ENCODE data around the gene GJB1.

The GJB1 gene

DNA sequence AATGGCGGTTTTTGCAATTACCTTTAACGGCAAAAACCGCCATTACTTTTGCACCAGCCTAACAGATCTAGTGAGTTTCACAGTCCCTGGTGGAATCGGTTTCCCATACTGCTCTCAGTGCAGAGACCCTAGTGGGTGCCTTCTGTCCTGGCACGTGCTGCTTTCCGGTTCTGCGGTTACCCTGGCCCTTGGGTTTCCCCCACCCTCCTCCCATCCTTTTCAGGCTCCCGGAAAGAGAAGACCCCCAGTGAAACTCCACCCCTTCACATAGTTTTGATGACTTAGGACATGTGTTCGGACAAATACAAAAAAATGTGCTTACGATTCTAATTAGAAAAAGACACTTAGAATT is 41.5 kb upstream of the GJB1 start:
- no peak for DNase-seq (ENCODE audit: low read depth)
- H3K4me3 ChIP-seq (ENCODE audit: low read length): peak overlapping the region; percentile 54

DNA sequence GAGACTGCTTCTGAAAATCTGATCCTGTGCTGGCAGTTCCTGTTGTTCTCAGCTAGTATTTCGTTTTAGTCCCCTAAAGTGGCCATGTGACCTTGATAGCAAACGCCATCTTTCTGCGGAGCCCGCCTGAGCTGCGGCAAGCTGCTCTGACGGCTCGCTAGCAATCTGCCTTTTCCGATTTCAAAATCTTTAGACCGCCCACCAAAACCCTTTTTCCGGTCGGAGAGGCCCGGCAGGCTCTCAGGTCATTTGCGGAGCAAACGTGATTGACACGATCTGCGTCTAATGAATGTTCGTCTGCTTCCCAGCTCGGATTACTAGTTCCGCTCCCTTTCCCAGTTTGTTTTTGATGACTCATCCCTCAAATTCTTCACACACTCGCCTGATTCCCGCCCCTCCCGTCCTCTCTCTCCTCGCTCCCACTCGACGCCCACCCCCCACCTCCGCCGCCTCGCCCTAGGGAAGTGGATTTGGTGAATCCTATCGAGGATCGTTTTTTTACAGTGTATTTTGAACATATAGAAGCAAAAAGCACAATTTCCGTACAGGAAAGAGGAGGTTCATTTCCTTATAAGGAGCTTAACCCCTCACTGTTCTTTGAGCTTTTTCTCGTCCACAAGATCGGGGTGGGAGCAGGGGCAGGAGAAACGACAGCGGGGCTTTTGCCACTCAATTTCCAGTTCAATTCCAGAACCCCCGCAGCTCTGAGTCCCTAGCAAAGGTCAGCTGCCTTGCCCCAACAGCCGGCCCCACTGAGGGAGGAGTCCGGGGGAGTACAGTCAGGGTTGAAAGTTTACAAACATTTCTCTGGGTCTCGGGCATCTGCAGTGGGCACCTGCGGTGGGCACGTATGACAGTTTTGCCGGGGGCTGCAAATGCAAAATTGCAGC is 40.9 kb upstream of the GJB1 start:
- TF ChIP-seq, protein P1, sequence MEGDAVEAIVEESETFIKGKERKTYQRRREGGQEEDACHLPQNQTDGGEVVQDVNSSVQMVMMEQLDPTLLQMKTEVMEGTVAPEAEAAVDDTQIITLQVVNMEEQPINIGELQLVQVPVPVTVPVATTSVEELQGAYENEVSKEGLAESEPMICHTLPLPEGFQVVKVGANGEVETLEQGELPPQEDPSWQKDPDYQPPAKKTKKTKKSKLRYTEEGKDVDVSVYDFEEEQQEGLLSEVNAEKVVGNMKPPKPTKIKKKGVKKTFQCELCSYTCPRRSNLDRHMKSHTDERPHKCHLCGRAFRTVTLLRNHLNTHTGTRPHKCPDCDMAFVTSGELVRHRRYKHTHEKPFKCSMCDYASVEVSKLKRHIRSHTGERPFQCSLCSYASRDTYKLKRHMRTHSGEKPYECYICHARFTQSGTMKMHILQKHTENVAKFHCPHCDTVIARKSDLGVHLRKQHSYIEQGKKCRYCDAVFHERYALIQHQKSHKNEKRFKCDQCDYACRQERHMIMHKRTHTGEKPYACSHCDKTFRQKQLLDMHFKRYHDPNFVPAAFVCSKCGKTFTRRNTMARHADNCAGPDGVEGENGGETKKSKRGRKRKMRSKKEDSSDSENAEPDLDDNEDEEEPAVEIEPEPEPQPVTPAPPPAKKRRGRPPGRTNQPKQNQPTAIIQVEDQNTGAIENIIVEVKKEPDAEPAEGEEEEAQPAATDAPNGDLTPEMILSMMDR (IDR thresholded peaks at IDR 0.05; ENCODE audit: insufficient read depth, low read depth, low read length, missing control alignments): no peak
- peak; percentile 94 for DNase-seq (ENCODE audit: low read depth)
- H3K4me3 ChIP-seq (ENCODE audit: low read length): peak overlapping the region; percentile 54

More for the DNA sequence above, 41.5 kb upstream of the GJB1 start:
- TF ChIP-seq, protein P1 (IDR thresholded peaks at IDR 0.05; ENCODE audit: insufficient read depth, low read depth, low read length, missing control alignments): no peak

DNA sequence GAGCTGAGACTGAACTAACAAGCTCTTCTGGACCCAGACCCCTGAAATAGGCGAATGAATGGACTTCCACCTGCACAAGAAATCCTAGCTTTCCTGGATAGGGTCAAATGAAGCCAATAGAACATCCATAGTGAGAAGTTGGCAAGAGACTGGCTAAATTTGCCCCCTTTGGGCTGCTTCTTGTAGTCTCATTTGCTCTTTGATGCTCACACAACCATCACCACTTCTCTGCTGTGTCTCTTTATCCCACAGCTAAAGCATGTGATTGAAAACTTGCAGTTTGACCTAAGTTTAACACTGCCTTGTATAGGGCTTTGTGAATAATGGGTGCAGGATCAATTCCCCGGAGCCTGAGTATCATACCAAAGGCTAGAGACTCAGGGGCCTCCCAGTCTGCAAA is 40.2 kb upstream of the GJB1 start:
- no peak for DNase-seq (ENCODE audit: low read depth)
- TF ChIP-seq, protein P1 (IDR thresholded peaks at IDR 0.05; ENCODE audit: insufficient read depth, low read depth, low read length, missing control alignments): no peak
- H3K4me3 ChIP-seq (ENCODE audit: low read length): no peak overlapping the region

DNA sequence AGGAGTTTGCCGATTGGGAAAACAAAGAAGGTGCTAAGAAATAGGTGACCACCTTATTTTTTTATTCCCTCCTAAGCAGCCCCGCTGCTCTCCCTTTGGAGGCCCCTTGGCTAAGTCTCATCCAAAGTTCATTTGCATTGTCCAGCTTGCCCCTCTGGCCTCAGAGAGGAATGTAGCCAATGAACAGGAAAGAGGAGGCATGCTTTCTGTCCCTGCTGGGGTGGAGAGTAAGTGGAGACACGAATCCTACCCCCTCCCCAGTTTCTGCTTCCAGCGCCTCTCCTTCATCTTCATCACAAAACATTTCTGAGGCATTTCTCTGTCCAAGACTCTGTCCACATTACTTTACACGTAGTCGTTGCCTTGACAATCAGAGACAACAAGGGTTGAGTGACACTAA is 39.7 kb upstream of the GJB1 start:
- no peak for DNase-seq (ENCODE audit: low read depth)
- no peak overlapping the region for H3K4me3 ChIP-seq (ENCODE audit: low read length)
- TF ChIP-seq, protein P1 (IDR thresholded peaks at IDR 0.05; ENCODE audit: insufficient read depth, low read depth, low read length, missing control alignments): no peak

DNA sequence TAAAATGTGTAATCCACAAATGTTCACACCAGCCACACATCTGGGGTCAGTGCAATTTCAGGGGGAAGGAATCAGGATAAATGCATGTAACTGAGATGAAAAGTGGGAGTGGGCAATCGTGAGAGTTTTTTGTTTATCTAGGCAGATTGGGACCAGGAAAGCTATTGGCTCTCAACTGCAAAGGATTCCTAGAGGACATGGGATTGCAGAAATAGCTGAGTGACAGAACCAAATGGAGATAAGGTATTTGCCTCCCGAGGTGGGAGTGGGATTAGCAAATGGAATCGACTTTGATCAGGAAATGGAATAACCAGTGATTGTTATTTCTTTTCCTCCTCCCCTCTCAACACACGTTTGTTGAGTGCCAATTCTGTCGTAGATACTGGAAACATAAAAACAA is 38.9 kb upstream of the GJB1 start:
- no peak for DNase-seq (ENCODE audit: low read depth)
- TF ChIP-seq, protein P1 (IDR thresholded peaks at IDR 0.05; ENCODE audit: insufficient read depth, low read depth, low read length, missing control alignments): no peak
- H3K4me3 ChIP-seq (ENCODE audit: low read length): no peak overlapping the region

DNA sequence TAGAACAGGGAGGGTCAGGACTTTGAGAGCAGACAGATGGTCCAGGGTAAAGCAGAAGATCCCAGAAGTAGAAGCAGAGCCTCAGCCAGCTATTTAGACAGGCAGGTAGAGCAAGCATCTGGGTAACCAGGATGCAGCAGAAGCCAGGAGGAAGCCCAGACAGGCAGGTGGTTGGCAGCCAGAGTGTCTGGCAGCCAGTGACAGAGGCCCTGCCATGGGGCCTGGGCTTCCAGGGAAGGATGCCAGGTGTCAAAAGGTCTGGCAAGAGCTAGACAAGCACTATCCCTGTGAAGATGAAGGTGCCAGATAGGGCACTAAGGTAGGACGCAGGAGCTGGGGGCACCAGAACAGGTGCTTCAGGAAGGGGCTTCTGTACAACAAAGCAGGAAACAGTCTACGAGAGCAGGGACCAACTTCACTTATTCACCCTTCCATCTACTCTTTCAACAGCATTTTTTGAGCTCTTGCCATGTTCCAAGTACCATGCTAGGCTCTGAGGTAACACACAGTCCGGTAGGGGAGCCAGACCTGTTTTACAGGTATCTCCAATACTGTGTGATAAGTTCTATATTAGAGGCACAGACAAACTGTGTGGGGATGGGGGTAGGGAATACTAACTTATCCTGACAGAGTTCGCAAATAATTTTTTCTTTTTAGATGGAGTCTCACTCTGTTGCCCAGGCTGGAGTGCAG is 38.1 kb upstream of the GJB1 start:
- H3K4me3 ChIP-seq (ENCODE audit: low read length): no peak overlapping the region
- DNase-seq (ENCODE audit: low read depth): peak; percentile 43
- TF ChIP-seq, protein P1 (IDR thresholded peaks at IDR 0.05; ENCODE audit: insufficient read depth, low read depth, low read length, missing control alignments): peak; percentile 11
